Breast epithelium (tissue), 4 donors: ENCODE results near the gene ITPR2. TPM values are rescaled to one million over a fixed set of nuclear protein-coding genes. Genes with fewer than 3 reads are reported as not detected.

ENCODE experiments used
- DNase-seq, 2 donors: peaks; one replicate each; pipeline ENCODE4 v3.0.0-alpha.2; 2019; ENCODE audit warnings: low spot score in 2 of 2
- H3K27ac ChIP-seq, 2 donors: fragments of 200-600 bp; sonication (generic) in 1 of 2; one replicate each; pipeline ENCODE4 v1.5.1; 2016 to 2019; ENCODE audit warnings: mild to moderate bottlenecking in 1 of 2
- H3K27me3 ChIP-seq, 2 donors: fragments of 200-600 bp; sonication (generic) in 1 of 2; one replicate each; pipeline versions ENCODE4 v1.5.1 to v1.6.0; 2017 to 2019; ENCODE audit warnings: control low read depth in 1 of 2, mild to moderate bottlenecking in 1 of 2
- H3K36me3 ChIP-seq: fragments of 200-600 bp; one replicate; pipeline ENCODE4 v1.5.1; 2019
- H3K4me1 ChIP-seq, 2 donors: fragments of 200-600 bp; sonication (generic); one replicate each; pipeline ENCODE4 v1.5.1; 2016 to 2019; ENCODE audit warnings: control low read depth in 1 of 2
- H3K4me3 ChIP-seq, 3 donors: fragments of 200-600 bp; sonication (generic); 1 replicate in 2 of 3; 2 replicates in 1 of 3; pipeline ENCODE4 v1.5.1; 2016 to 2019; ENCODE audit warnings: mild to moderate bottlenecking in 3 of 3, moderate library complexity in 2 of 3
- H3K9me3 ChIP-seq, 2 donors: fragments of 200-600 bp; sonication (generic) in 1 of 2; one replicate each; pipeline ENCODE4 v1.5.1; 2016 to 2019; ENCODE audit warnings: control low read depth in 1 of 2
- CTCF ChIP-seq, 3 donors: fragments of 450-650 bp; IDR thresholded peaks; one replicate each; pipeline ENCODE4 v1.5.1; 2016 to 2017; ENCODE audit warnings: antibody characterized with exemption in 3 of 3, mild to moderate bottlenecking in 3 of 3, moderate library complexity in 3 of 3
- POLR2A ChIP-seq: fragments of 450-650 bp; IDR thresholded peaks from one replicate; pipeline ENCODE4 v1.6.1; 2016; ENCODE audit warnings: antibody characterized with exemption, mild to moderate bottlenecking, moderate library complexity
- POLR2AphosphoS5 ChIP-seq, 3 donors: sonication (generic); formaldehyde crosslinking; IDR thresholded peaks; one replicate each; pipeline ENCODE4 v1.6.1; 2017; ENCODE audit warnings: antibody characterized with exemption in 3 of 3
- intact Hi-C: fragments of 100-400 bp; cut with DNase I; formaldehyde crosslinking; loops from one replicate; pipeline ENCODE4 v1.15.1; 2023; ENCODE audit warnings: low total_unique reads
- total RNA-seq, 3 donors: library from RNA; depleted of rRNA; stranded (reverse); fragments of >200 nt; gene quantifications; one replicate each; pipeline ENCODE4 v1.1.0, GENCODE V29; 2016

Gene ITPR2
- total RNA-seq, 3 donors from 2014 or later = 47.2 to 95.0 (median 66.5) TPM

GRCh38 chr12:26740991-26741390, 92.0 kb downstream of the ITPR2 start:
- Histone ChIP-seq H3K36me3 (no peaks in the 10 kb centered on the region), H3K9me3 (peaks cover 0 to 6% of the 10 kb centered on the region in 2 donors), H3K4me3 (no peak overlapping the region), H3K4me1 (peaks cover 0 to 5% of the 10 kb centered on the region in 2 donors), H3K27ac (no peak overlapping the region), H3K27me3 (no peaks in the 10 kb centered on the region)
- TF ChIP-seq CTCF (IDR thresholded peaks at IDR 0.05) = no peak
- no peak for TF ChIP-seq POLR2AphosphoS5 (IDR thresholded peaks at IDR 0.05)
- TF ChIP-seq POLR2A = no peak
- intact Hi-C loops = no loop called here
- no peak for DNase-seq

- Histone ChIP-seq H3K4me3 (no peak overlapping the region), H3K4me1 (peaks cover 0 to 5% of the 10 kb centered on the region in 2 donors), H3K27me3 (no peaks in the 10 kb centered on the region), H3K9me3 (peaks cover 0 to 6% of the 10 kb centered on the region in 2 donors), H3K27ac (no peak overlapping the region), H3K36me3 (no peaks in the 10 kb centered on the region)
- no peak for DNase-seq
- intact Hi-C loops = no loop called here
- TF ChIP-seq CTCF (IDR thresholded peaks at IDR 0.05) (no peak), POLR2A (no peak), POLR2AphosphoS5 (IDR thresholded peaks at IDR 0.05) (no peak)
Observed at GRCh38 chr12:26740348-26740747, 92.6 kb downstream of the ITPR2 start.

- H3K4me1 ChIP-seq = peaks cover 0 to 5% of the 10 kb centered on the region in 2 donors
- no peak overlapping the region for H3K27ac ChIP-seq
- TF ChIP-seq POLR2AphosphoS5 (IDR thresholded peaks at IDR 0.05) (no peak), CTCF (IDR thresholded peaks at IDR 0.05) (no peak), POLR2A (no peak)
- no peak for DNase-seq
- no peak overlapping the region for H3K4me3 ChIP-seq
- no peaks in the 10 kb centered on the region for H3K36me3 ChIP-seq
- intact Hi-C loops = no loop called here
- H3K27me3 ChIP-seq = no peaks in the 10 kb centered on the region
- peaks cover 0 to 6% of the 10 kb centered on the region in 2 donors for H3K9me3 ChIP-seq
Observed at GRCh38 chr12:26737487-26738030, 95.4 kb downstream of the ITPR2 start.

GRCh38 chr12:26736563-26737486, 96.2 kb downstream of the ITPR2 start:
- no peaks in the 10 kb centered on the region for H3K27me3 ChIP-seq
- TF ChIP-seq POLR2AphosphoS5 (IDR thresholded peaks at IDR 0.05) (no peak), POLR2A (no peak), CTCF (IDR thresholded peaks at IDR 0.05) (no peak)
- no peaks in the 10 kb centered on the region for H3K36me3 ChIP-seq
- DNase-seq = no peak
- no peak overlapping the region for H3K4me3 ChIP-seq
- peak overlapping the region; percentile 0 to 3 for H3K27ac ChIP-seq
- intact Hi-C loops = no loop called here
- peaks cover 0 to 6% of the 10 kb centered on the region in 2 donors for H3K9me3 ChIP-seq
- peaks cover 0 to 5% of the 10 kb centered on the region in 2 donors for H3K4me1 ChIP-seq

GRCh38 chr12:26735249-26735639, 97.8 kb downstream of the ITPR2 start:
- H3K4me1 ChIP-seq = peaks cover 0 to 5% of the 10 kb centered on the region in 2 donors
- H3K4me3 ChIP-seq = no peak overlapping the region
- no peaks in the 10 kb centered on the region for H3K36me3 ChIP-seq
- H3K9me3 ChIP-seq = peaks cover 0 to 6% of the 10 kb centered on the region in 2 donors
- no peak overlapping the region for H3K27ac ChIP-seq
- intact Hi-C loops = no loop called here
- H3K27me3 ChIP-seq = no peaks in the 10 kb centered on the region
- TF ChIP-seq CTCF (IDR thresholded peaks at IDR 0.05) = no peak
- no peak for TF ChIP-seq POLR2A
- no peak for DNase-seq
